DMS79 (cell line): ENCODE results near the gene GULP1.
"Not testable (repeated sequence)": the region's sequence is repeated elsewhere in the genome, so short reads cannot be mapped to it uniquely, and the experiment has no call there.

Source experiments
- DNase-seq: peaks from one replicate; lab custom pipeline; 2025; lab: John Stamatoyannopoulos, UW

GULP1 gene

DNA sequence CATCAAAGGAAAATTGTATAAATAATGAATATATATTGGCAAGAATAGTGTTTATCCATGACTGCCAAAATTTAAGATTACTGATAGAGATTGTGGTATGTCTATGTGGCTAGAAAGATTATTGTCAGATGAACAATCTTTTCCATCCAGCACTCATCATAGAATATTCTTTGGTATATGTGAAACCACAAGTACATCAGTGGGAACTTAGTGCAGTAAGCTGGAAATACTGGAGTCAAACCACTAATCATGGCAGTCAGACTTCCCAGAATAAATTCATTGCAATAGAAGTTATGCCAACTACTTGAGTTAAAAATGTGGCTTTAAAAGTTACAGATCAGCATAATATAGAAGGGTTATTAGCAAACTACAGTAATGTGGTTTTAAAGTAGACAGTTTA lies 310.3 kb downstream of the GULP1 start:
- no peak for DNase-seq

DNA sequence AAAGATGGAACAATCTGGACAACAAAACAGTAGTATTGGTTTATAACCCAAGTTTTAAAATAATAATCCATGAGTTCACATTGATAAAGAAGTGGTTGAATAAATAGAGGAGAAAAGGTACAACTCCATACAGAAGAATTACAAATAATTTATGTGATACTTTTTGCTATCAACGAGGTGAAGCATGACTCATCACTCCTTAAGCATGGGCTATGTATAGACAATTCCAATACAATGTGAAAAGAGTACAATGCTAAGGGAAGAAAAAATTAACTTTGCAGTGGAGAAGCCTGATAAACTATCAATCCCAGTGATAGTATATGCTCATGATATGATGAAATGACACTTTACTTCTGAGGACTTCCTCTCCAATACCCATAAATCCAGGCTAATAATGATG lies 312.9 kb downstream of the GULP1 start:
- no peak for DNase-seq

DNA sequence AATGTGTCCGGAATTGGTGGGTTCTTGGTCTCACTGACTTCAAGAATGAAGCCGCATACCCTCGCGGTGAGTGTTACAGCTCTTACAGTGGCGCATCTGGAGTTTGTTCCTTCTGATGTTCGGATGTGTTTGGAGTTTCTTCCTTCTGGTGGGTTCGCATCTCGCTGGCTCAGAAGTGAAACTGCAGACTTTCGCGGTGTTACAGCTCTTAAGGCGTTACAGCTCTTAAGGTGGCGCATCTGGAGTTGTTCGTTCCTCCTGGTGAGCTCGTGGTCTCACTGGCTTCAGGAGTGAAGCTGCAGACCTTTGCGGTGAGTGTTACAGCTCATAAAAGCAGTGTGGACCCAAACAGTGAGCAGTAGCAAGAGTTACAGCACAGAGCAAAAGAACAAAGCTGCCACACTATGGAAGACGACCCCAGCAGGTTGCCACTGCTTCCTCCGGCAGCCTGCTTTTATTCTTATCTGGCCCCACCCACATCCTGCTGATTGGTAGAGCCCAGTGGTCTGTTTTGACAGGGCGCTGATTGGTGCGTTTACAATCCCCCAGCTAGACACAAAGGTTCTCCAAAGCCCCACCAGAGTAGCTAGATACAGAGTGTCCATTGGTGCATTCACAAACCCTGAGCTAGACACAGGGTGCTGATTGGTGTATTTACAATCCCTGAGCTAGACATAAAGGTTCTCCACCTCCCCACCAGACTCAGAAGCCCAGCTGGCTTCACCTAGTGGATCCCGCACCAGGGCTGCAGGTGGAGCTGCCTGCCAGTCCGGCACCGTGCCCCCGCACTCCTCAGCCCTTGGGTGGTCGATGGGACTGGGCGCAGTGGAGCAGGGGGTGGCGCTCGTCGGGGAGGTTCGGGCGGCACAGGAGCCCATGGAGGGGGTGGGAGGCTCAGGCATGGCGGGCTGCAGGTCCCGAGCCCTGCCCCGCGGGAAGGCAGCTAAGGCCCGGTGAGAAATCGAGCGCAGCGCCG lies 314.2 kb downstream of the GULP1 start:
- DNase-seq = not testable (repeated sequence)

DNA sequence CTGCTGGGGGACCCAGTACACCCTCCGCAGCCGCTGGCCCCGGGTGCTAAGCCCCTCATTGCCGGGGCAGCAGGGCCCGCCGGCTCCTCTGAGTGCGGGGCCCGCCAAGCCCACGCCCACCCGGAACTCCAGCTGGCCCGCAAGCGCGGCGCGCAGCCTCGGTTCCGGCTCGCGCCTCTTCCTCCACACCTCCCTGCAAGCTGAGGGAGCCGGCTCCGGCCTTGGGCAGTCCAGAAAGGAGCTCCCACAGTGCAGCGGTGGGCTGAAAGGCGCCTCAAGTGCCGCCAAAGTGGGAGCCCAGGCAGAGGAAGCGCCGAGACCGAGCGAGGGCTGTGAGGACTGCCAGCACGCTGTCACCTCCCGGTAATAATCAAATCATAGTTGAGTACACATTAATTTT lies 314.9 kb downstream of the GULP1 start:
- not testable (repeated sequence) for DNase-seq

DNA sequence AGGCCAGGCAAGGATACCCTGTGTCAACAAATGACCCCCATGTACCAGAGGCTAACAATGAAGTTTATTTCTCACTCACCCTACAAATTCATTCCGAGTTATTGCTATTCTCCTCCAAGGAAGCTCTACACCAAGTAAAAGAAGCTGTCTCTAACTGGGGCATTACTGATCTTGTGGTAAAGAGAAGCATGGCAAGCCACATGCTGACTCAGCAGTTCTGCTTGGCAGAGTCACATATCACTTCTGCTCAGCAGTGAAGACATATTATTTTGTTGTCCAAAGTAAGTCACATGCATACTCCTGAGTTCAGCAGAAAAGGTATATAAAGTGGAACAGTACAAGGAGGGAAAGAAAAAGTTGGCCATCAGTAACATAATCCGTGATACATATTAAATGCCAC lies 315.8 kb downstream of the GULP1 start:
- DNase-seq = no peak

DNA sequence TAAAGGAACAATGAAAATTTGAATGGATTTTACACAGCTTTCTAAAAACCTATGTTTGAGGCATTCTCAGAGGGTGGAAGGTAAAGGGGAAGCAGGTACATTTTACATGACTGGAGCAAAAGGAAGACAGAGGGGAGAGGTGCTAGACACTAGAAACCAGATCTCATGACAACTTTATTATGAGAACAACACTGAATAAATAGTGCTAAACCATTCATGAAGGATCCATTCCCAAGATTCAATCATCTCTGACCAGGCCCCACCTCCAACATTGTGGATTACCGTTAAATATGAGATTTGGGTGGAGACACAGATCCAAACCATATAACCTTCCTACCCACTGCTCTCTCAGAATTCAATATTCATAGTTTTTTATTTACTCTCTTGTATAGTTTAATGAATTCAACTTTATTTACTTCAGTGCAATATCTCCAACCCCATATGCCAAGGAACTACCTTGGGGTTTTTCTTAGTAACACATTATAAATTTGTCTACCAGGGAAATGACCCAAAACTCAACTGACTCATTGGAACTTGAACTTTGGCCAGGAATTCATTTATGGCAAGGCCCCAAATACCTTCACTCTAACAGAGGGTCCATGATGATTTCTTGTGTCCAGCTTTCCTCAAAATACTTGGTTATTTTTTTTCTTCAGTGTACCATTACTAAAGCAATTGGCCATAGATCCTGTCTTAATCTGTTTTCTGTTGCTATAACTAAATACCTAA lies 317.8 kb downstream of the GULP1 start:
- DNase-seq = no peak

DNA sequence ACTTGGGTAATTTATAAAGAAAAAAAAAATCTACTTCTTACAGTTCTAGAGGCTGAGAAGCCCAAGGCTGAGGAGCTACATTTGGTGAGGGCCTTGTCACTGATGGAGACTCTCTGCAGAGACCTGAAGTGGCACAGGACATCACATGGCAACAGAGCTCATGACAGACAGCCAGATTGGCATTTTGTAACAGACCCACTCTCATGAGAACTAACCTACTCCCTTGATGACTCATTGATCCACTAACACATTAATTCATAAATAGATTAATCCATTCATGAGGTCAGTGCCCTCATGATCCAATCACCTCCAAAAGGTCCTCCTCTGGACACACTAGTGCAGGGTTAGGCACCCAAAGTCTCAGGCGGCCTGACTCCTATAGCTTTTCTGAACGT lies 318.4 kb downstream of the GULP1 start:
- no peak for DNase-seq

DNA sequence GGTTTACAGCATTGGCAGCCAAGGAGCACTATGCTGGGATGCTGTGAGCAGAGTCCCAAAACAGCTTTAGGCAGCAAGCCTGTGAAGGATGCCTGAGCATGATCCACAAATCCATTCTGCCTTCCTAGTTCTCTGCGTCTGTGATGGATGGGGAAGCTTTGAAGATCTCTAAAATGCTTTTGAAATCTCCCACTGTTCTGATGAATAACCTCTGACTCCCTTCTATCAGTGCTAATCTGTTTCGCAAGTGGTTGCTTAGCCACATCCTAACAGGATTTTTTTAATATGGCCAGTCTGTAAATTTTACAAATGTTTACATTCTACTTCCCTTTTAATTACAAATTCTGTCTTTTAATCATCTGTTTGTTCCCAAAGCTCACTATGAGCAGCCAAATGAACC lies 319.2 kb downstream of the GULP1 start:
- DNase-seq = no peak

DNA sequence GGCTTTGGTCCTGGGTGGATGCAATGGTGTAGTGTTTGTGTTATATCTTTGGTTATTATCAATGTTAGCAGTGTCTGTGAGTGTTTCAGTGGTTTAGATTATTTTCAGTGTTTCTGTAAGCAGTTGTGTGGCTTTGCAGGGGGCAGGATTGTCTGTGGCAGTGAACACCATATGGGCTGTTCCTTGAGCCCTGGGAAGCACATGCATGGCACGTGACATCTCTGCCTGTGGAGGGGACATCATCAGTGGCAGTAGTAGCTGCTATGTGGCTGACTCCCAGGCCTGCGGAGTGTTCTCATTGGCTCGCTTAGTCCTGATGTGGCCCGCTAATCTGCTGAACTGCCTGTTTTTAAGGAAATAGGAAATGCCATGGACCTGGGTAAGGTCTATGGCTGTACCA lies 327.5 kb downstream of the GULP1 start:
- no peak for DNase-seq

DNA sequence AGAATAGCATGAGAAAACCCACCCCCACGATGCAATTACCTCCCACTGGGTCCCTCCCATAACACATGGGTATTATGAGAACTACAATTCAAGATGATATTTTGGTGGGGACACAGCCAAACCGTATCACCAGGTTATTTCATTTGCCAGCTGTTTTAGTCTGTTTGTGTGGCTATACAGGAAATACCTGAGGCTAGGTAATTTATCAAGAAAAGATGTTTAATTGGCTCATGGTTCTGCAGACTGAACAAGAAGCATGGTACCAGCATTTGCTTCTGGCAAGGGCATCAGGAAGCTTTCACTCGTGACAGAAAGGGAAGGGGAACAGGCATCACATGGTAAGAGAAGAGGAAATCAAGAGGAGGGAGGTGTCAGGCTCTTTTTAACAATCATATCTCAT lies 329.2 kb downstream of the GULP1 start:
- DNase-seq = no peak

DNA sequence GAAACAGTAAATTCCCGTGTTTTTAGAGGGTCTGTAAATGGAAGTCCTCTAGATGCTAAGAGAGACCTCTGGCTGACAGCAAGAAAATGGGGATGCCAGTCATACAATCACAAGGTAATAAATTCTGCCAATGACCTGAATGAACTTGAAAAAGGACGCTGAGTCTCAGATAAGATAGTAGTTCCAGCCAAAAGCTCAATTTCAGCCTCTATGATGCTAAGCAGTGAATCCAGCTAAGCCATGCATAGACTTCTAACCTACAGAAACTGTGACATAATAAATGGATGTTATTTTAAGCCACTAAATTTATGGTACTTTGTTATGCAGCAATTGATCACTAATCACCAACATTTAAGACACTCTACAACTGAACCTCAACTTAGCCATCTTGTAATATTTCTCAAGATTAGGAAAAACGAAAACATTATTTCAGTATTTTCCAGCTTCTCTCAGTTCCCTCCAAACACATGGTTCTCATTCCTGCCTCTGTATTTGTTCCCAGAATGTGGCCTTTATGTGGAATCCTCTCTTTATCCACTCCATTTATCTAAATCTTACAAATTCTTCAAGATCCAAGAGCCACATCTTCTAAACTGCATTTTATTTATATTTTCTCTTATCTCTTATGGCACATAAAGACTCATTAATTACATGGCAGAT lies 331.1 kb downstream of the GULP1 start:
- DNase-seq = no peak

DNA sequence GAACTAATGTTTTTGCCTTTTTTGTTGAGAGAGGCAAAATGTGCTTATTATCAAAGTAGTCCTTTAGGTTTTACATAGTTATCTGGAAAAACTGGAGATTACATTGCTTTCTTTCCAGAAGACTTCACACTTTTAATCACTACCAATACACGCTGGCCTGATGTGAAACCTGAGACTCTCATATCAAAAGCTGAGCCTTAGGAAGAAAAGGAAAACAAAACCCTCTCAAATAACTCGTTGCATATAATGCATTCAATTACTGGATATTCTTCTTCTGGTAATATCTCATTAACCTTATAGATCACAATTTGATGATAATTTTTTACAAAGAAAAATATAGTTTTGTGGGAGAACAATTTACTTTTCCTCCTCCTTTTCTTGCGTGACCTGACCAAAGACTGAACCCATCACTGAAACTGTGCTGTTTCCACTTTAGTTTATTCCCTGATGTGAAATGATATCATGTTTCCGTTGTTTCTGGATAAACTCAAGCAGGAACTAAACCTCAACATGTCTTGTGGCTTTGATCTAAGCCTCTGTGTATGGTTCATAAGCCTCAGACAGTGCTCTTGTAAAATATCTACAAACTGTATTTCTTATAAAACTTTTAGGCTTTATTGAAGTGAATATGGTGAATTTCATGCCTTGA lies 332.4 kb downstream of the GULP1 start:
- no peak for DNase-seq

DNA sequence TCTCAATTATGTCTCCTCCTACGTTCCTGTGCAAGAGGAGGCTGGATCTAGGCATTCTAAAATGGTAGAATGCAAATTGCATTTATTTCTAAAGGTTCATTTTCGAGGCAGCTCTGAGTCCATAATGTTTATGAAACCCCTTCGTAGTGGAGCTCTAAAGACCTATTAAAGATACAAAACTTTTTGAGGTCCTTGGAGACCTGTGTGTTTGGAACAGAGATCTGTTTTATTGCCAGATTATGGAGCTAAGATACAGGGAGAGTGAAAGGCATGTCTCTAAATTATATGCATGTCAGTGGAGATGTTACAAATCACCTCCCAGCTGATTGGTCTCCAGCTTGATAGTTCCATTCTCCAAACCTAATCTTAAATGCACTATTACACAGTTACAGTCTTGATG lies 335.8 kb downstream of the GULP1 start:
- no peak for DNase-seq

DNA sequence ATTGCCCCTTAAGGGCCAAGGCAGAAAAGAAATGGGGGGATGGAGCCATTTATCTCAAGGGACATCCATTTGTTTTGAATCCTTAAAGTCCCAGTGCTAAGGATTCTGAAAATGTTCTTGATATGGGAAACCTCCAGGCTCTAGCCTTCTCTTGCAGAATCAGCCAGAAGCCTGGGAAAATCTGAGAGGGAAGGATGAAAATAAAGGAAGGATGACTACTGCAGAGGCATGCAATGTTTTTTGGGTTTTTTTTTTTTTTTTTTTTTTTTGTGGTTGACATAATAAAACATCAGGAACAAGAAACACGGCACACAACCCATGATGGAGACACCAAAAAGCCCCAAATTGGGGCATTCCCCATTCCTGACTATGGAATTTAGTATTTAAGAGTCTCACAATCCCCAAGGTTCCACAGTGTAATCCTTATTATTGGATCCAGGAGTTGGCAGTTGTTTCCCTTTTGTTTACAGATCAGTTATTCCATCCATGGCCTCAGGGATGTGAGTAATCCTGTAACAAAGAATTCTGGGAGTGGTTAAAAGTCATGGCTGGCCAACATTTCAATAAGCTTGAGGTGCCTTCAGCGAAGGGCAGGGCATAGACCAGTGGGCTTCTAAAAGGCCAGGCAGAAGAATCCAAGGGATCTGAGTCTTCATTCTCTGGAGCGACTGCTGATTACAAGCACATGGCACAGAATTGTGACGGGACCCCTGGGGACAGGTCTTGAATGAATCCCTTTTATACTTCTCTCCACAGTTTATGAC lies 337.5 kb downstream of the GULP1 start:
- no peak for DNase-seq

DNA sequence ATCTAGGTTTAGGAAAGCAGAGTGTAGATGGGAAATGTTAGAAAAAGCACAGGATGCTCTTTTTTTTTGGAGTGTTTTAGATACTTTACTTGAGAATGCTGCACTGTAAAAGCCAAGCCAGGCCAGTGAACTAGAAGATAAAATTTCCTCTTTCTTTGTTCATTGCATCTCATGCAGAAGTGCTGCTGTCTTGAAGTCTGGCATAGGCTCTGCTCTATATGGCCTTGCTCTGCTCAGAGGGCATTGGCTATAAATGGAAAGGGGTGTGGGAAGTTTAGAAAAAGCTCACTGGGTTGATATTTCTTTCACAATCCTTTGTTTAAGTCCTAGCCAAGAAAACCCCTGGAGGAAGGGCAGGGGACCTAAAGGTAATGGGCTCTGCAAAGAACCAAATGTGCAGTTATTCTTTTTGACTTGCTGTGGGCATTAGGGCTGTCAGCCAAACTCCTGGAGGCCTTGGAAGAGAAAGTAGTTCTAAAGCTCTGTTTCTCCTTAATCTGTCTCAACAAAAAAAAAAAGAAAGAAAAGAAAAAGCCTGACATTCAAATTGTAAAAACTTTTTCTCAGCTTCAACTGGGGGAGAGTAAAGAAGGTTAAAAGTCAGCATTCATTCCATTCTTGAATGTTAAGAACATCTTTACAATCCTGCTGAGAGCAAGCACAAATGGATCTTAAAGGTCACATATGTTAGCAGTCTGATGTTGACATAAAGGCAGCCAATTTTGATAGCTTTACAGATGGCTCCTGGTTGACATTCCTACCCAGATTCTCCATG lies 338.3 kb downstream of the GULP1 start:
- DNase-seq = no peak

DNA sequence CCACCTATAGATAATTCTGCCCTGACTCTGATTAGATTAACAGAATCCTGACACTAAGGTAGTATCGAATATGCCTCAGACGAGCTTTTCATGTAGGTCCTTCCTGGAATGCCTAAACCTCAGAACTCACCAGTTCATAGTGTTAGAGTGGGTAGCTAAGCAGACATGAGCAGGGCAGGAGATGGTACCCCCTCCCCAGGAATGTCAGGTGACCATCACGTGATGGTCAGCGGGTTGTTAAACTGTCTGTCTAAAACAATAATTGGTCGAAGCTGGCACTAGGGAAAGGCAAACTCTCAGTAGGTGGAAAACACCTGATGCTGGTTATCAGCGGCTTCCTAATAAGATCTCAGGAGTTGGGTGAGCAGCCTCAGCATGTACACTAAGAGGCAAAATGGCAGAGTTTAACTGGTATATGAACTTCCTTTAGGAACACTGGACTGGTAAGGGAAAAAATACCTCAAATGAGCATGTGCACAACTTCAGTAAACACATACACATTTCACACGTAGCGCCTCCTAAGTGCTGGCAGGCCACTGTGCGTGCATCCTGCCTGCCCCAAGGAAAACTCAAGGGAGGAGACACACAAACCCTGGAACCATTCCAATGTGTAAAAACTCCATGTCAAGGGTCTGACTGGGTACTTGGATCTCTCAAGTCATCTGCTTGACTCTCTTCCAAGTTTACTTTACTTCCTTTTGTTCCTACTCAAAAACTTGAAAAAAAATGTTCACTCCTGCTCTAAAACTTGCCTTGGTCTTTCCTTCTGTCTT lies 339.5 kb downstream of the GULP1 start:
- no peak for DNase-seq

DNA sequence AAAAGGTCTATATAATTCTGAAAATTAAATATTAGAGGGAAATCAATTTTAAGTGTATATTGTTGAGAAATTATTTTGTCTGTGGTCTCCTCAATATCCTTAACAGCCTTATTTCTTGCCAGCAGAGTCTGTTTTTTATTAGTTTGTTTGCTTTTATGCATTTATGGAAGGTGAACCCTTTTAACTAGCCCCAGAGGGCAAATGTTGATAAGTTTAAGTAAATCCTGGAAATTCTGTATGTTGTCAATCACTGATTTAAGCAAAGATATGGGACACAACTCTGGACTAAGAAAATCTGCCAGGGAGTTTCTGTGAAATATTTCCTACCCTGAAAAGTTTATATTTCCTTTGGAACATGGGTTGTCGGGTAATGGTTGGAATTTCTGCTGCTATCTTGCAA lies 343.0 kb downstream of the GULP1 start:
- DNase-seq = no peak
